Measurements from ENCODE around the gene RNASEH1. TPM values are rescaled to one million over a fixed set of nuclear protein-coding genes. Genes with fewer than 3 reads are reported as not detected.

Gene RNASEH1
- total and polyA plus RNA-seq, 2 experiments from 2014 or later = 33.2 to 40.7 TPM

GRCh38 chr2:3535467-3535793 is 22.7 kb downstream of the RNASEH1 start:
- peaks cover 3% of the 10 kb centered on the region; the same call in 1 of the 3 replicates for H3K9me3 Mint-ChIP-seq
- TF ChIP-seq ZNF114 (CRISPR knock-in tag; IDR thresholded peaks at IDR 0.05) (no peak), REST (IDR thresholded peaks at IDR 0.05; ENCODE audit: unreplicated experiment) (no peak), JUNB (IDR thresholded peaks at IDR 0.05; ENCODE audit: unreplicated experiment) (no peak)
- H3K27me3 Mint-ChIP-seq (ENCODE audit: insufficient read depth, low read depth, poor library complexity) = peaks cover 11% of the 10 kb centered on the region
- H3K79me2 ChIP-seq (replicated peaks; ENCODE audit: insufficient read depth) = no peaks in the 10 kb centered on the region
- no peak overlapping the region for H3K4me3 Mint-ChIP-seq
- no peaks in the 10 kb centered on the region for H3K4me1 ChIP-seq (ENCODE audit: insufficient read depth)
- no peaks in the 10 kb centered on the region; the same call in 1 of the 2 replicates for H4K20me1 ChIP-seq (replicated peaks; ENCODE audit: insufficient read depth)
- peaks cover 11% of the 10 kb centered on the region; the same call in 1 of the 3 replicates for H3K4me1 Mint-ChIP-seq
- H2AFZ ChIP-seq = no peak overlapping the region
- ATAC-seq (no peak), DNase-seq (ENCODE audit: low spot score) (no peak)
- no peak overlapping the region for H3K4me3 ChIP-seq
- no peaks in the 10 kb centered on the region for H3K9me2 ChIP-seq (ENCODE audit: insufficient read depth)
- 0 out of 2 replicates have a peak, but pooled peaks cover 11% of the 10 kb centered on the region for H3F3A ChIP-seq (replicated peaks; ENCODE audit: low read depth)
- no peak overlapping the region for H3K27ac ChIP-seq (ENCODE audit: low read depth)
- H3K27ac Mint-ChIP-seq = peak overlapping the region; percentile 56; the same call in 1 of the 2 replicates
- no peaks in the 10 kb centered on the region for H3K36me3 ChIP-seq (ENCODE audit: insufficient read depth)
- no peak overlapping the region for H3K4me2 ChIP-seq
- H3K36me3 Mint-ChIP-seq (ENCODE audit: low read depth) = peaks cover 27% of the 10 kb centered on the region
- no peaks in the 10 kb centered on the region for H3K27me3 ChIP-seq (ENCODE audit: insufficient read depth)

GRCh38 chr2:3534251-3534814 is 23.8 kb downstream of the RNASEH1 start:
- Mint-ChIP-seq H3K27ac (no peak overlapping the region), H3K36me3 (ENCODE audit: low read depth) (peaks cover 18% of the 10 kb centered on the region), H3K4me3 (no peak overlapping the region), H3K27me3 (ENCODE audit: insufficient read depth, low read depth, poor library complexity) (peaks cover 11% of the 10 kb centered on the region), H3K9me3 (peaks cover 3% of the 10 kb centered on the region; the same call in 2 of the 3 replicates), H3K4me1 (peaks cover 11% of the 10 kb centered on the region; the same call in 1 of the 3 replicates)
- Histone ChIP-seq H3K79me2 (replicated peaks; ENCODE audit: insufficient read depth) (no peaks in the 10 kb centered on the region), H3F3A (replicated peaks; ENCODE audit: low read depth) (0 out of 2 replicates have a peak, but pooled peaks cover 5% of the 10 kb centered on the region), H2AFZ (no peak overlapping the region), H3K27ac (ENCODE audit: low read depth) (no peak overlapping the region), H3K4me1 (ENCODE audit: insufficient read depth) (no peaks in the 10 kb centered on the region), H4K20me1 (replicated peaks; ENCODE audit: insufficient read depth) (no peaks in the 10 kb centered on the region), H3K36me3 (ENCODE audit: insufficient read depth) (no peaks in the 10 kb centered on the region), H3K4me3 (no peak overlapping the region), H3K4me2 (no peak overlapping the region), H3K9me2 (ENCODE audit: insufficient read depth) (no peaks in the 10 kb centered on the region), H3K27me3 (ENCODE audit: insufficient read depth) (no peaks in the 10 kb centered on the region)
- DNase-seq (ENCODE audit: low spot score) (no peak), ATAC-seq (no peak)
- TF ChIP-seq CTCF (conservative IDR thresholded peaks at IDR 0.05; ENCODE audit: low read depth in 2 of 2) (no peak), ZNF114 (CRISPR knock-in tag; IDR thresholded peaks at IDR 0.05) (no peak), REST (IDR thresholded peaks at IDR 0.05; ENCODE audit: unreplicated experiment) (no peak)

Data from GM23338 (cell line).